ENCODE data around the gene ZNF45.
A peak's percentile ranks its signal among the peaks of the same experiment; 100 is the strongest.

ZNF45 gene

DNA sequence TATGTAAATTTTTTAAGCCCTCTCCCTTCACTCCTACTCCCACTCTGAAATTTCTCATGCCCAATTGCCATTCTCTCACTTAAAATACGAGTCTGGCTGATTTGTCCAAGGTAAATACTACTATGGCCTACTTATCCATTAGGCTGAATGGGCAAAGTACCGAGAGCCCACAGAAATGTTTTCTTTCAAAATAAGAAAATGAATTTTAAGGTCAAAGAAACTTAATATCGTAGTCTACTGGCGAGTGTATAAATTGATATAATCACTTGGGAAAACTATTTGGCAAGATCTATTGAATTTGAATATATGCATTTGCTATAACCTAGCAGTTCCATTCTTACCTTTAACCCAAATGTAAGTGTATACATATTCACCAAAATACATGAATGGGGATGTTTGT is 32.7 kb downstream of the ZNF45 start:
- CTCF ChIA-PET, result interaction anchor here (1.1 kb wide), 1 partner anchor 10 kb away, joined by 3 read pairs; no protein-coding TSS in a partner anchor
- TF ChIP-seq CTCF (IDR thresholded peaks at IDR 0.05; ENCODE audit: control extremely low read depth, extremely low read depth, low read depth, missing control alignments), result no peak
- DNase-seq (ENCODE audit: extremely low spot score), result no peak
- POLR2A ChIA-PET, result no interaction called here

- CTCF ChIA-PET, result interaction anchor here (0.7 to 1.4 kb wide), 4 partner anchors 9 to 49 kb away, joined by 3 read pairs; partner anchors contain the start of gene ZNF221
- TF ChIP-seq CTCF (IDR thresholded peaks at IDR 0.05; ENCODE audit: control extremely low read depth, extremely low read depth, low read depth, missing control alignments), result no peak
- POLR2A ChIA-PET, result no interaction called here
- DNase-seq (ENCODE audit: extremely low spot score), result peak; percentile 85
These were observed 33.4 kb downstream of the ZNF45 start for GRCh38 chr19:43901395-43902390.

DNA sequence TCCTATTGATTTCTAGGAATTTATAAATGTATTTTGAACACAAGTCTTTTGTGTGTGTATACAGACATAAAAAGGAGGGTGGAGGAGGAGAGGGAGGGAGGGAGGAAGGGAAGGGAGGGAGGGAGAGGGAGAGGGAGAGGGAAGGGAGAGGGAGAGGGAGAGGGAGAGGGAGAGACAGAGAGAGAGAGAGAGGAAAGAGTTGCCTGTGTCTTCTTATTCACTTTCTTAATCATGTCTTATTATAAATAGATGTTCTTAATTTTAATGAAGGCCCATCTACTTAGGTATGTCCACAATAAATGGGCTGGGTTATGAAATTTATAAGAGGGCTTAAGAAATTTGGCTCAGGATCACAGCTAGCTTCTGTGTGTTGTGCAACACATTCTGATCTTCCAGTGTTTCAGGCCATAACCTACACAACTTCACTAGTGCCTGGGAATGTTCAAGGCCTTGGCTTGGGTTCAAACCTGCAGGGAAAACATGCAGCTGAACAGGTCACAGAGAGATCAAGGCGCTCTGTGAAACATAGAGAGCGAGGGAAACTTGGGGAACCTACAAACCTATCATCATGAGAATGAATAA is 39.3 kb downstream of the ZNF45 start:
- TF ChIP-seq CTCF (IDR thresholded peaks at IDR 0.05; ENCODE audit: control extremely low read depth, extremely low read depth, low read depth, missing control alignments), result no peak
- DNase-seq (ENCODE audit: extremely low spot score), result no peak
- POLR2A ChIA-PET, result no interaction called here
- CTCF ChIA-PET, result no interaction called here

- TF ChIP-seq CTCF (IDR thresholded peaks at IDR 0.05; ENCODE audit: control extremely low read depth, extremely low read depth, low read depth, missing control alignments), result no peak
- ChIA-PET POLR2A (no interaction called here), CTCF (no interaction called here)
- DNase-seq (ENCODE audit: extremely low spot score), result no peak
These were observed 51.2 kb downstream of the ZNF45 start, which contains the start of gene ZNF404 for GRCh38 chr19:43883864-43884263. TSS of gene ZNF404 (minus strand) at chr19:43883964.

DNA sequence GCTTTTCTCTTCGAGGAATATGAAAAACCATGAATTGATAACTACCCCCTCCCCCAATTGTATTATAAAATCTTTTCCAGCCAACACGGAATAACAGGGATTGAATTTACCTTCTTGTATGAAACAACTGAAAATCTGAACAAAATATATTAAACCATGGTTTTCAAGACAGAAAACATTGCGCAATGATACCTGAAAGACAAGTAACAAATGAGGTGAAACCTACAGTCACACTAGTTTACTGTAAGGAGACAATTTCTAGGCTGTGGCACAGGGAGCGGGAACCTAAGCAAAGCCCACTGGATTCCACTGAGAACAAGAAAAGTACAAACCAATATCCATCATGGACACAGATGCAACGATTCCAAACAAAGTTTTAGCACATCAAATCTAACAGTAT is 54.6 kb downstream of the ZNF45 start:
- ChIA-PET POLR2A (no interaction called here), CTCF (no interaction called here)

More for the DNA sequence above, 54.6 kb downstream of the ZNF45 start:
- no peak for TF ChIP-seq CTCF (IDR thresholded peaks at IDR 0.05; ENCODE audit: control extremely low read depth, extremely low read depth, low read depth, missing control alignments)
- DNase-seq (ENCODE audit: extremely low spot score), result no peak
